Midbrain (tissue), 1 donor: Measurements from ENCODE around the gene RAD54L.
"Not testable (repeated sequence)": the region's sequence is repeated elsewhere in the genome, so short reads cannot be mapped to it uniquely, and the experiment has no call there.

ENCODE experiments used
- DNase-seq: peaks from one replicate; lab custom pipeline; 2025; lab: John Stamatoyannopoulos, UW

RAD54L gene

DNA sequence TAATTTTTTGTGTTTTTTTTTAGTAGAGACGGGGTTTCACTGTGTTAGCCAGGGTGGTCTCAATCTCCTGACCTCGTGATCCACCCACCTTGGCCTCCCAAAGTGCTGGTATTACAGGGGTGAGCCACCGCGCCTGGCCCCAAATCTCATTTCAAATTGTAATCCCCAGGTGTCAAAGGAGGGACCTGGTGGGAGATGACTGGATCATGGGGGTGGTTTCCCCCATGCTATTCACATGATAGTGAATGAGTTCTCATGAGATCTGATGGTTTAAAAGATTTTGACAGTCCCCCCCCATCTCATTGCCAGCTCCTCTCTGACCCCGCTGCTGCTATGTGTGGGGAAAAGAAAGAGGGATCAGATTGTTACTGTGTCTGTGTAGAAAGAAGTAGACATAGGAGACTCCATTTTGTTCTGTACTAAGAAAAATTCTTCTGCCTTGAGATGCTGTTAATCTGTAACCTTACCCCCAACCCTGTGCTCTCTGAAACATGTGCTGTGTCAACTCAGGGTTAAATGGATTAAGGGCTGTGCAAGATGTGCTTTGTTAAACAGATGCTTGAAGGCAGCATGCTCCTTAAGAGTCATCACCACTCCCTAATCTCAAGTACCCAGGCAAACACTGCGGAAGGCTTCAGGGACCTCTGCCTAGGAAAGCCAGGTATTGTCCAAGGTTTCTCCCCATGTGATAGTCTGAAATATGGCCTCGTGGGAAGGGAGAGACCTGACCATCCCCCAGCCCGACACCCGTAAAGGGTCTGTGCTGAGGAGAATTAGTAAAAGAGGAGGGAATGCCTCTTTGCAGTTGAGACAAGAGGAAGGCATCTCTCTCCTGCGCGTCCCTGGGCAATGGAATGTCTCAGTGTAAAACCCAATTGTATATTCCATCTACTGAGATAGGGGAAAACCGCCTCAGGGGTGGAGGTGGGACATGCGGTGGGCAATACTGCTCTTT lies 72.7 kb downstream of the RAD54L start:
- DNase-seq, result not testable (repeated sequence)

GRCh38 chr1:46322191-46322590 lies 74.6 kb downstream of the RAD54L start:
- DNase-seq, result not testable (repeated sequence)

GRCh38 chr1:46325285-46326076 lies 77.9 kb downstream of the RAD54L start:
- not testable (repeated sequence) for DNase-seq
